GM12872 (cell line): ENCODE measurements around the gene THAP4.

Experiments
- CTCF ChIP-seq: IDR thresholded peaks from 3 replicates; pipeline ENCODE4 v1.5.1; 2011; ENCODE audit warnings: low read depth, mild to moderate bottlenecking, low read length, moderate library complexity; ENCODE audit not compliant: insufficient read depth

Gene THAP4

DNA sequence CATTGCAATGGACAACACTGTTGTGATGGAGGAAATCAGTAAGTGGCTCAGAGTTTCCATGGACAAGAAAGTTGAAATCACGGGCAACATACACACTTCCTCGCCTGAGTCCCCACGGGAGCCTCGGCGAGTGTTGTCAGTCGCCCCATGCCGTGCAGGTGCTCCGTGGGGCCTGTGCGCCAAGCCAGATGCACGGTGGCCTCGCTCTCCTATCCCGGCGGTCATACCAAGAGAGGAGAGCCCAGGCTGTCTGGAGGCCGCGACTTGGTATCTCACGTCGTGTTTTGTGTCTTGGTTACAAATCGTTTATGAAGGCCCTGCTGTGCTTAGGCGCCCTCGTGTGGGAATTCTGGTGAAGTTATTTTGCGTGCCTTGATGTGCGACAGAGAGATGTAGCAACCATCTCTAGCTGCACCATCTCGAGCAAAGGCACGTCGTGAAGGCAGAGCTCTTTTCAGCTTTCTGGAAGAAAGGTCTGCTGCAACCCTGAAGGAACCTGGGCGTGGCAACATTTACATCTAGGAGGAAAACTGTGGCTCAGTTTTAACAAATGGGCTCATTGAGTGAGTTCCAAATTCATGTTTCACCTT is 22.3 kb upstream of the THAP4 start:
- TF ChIP-seq CTCF = peak; percentile 68

DNA sequence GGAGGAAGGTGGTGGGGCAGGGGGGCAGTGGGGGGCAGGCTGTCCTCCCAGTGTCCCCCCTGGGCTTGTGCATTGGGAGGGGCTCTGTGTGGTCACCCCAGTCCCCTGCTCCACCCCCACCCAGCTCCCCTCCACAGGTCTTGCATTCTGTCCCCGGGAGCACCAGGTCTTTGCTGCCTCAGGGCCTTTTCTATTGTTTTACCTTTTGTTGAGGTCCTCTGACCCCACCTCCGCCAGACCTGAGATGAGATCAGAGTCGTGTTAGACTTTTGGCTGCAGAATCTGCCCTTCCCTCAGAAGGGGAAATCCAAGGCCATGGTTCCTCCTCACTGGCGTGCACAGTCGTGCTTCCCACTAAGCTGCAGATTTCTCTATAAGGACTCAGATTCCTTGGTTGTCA is 21.3 kb upstream of the THAP4 start:
- TF ChIP-seq CTCF = no peak

DNA sequence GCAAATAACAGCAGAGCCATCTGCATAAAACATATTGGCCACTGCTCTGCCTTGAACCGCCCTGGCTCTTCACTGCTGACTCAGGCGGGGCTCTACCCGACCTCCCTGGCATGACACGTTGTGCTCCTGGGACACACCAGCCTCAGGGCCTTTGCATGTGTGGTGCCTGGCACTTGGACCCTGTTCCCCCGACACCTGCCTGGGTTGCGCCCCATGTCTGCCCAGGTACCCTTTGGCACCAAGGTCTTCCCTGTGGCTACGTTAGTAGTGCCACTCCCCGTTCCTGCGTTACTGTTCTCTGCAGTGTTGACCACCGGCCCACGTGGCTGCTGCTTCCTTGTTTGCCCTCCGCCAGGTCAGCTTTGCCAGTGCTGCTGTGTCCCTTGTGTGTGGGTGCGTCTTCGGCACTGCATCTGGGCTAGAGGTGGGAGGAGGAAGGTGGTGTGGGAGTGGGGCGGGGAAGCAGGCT is 20.9 kb upstream of the THAP4 start:
- no peak for TF ChIP-seq CTCF

DNA sequence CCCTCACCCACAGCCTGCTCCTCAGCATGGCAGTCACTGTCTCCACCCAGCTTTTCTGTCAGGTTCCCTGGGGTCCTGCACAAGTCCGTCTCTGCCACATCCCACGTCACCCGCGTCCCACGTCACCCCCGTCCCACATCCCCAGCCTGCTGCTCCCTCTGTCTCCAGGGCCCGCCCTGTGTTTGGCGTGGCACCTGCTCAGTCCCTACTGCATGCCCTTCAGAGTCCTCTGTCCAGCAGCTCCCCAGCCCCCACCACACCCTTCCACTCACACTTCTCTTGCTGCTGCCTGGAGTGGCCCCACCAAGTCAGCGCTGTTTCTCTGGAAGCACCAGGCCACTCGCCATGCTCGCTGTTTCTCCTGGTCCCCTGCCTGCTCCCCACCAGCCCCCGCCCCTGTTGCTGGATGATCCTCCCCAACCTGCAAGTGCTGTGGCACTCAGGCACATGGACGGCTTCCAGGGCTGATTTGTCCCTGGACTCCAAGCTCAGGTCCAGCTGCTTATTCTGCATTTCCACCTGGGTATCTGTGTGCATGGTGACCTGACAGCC is 19.3 kb upstream of the THAP4 start:
- TF ChIP-seq CTCF = no peak

DNA sequence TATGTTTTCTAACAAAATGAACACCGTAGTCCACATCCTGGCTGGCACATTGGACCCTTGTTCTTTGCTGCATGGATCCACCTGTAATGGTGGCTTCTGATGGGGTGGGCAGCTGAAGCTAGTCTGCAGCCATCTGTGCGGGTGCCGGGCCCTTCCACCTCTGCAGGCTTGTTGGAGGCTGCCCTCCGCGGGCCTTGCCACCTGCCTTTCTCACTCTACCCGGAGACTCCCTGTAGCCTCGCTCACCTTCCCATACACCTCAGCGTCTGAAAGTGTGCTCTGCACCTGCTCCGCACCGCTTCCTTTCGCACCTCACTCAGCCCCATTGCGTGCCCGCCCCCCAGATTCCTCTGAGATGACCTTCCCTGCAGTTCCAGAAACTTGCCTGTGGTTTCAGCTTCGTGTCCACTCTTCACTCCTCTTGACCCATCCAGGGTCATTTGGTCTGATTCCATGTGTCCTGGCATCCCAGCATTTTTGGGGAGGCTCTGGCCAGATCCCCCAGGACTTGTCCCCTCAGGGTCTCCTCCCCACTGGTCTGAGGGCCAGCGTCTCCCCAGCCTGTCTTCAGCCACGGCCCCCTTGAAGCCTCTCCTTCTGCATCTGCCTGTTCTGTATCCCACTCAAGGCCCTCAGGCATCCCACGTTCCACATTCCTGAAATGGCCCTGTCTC is 18.7 kb upstream of the THAP4 start:
- TF ChIP-seq CTCF = no peak

- no peak for TF ChIP-seq CTCF
Observed at GRCh38 chr2:241654551-241654950, 17.6 kb upstream of the THAP4 start.

DNA sequence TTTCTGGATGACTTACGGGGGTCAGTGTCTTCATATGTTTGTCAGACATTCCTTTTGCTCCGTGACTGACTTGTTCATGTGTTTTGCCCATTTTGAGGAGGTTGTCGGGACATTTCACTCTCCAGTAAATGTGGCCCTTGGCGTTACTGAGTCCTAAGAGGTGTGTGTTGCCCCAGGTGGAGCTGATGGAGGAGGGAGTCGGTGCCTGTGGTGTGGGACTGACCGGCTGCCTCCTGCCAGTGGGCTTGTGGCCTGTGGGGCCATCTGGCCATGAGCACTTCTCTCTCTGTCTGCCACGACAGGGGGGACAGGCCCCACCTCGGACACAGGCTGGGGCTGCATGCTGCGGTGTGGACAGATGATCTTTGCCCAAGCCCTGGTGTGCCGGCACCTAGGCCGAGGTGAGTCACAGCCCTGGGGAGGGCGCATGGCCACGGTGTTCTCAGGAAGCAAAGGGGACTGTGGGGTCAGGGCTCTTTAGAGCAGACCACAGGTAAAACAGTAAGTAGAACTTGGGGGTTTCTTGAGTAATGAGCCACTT is 16.3 kb upstream of the THAP4 start:
- TF ChIP-seq CTCF = no peak
